ENCODE results near the gene SLC38A1. TPM values are rescaled to one million over a fixed set of nuclear protein-coding genes. Genes with fewer than 3 reads are reported as not detected.

The SLC38A1 gene
- total and polyA plus RNA-seq, 4 donors: 13.7 to 60.3 (median 26.4) TPM

GRCh38 chr12:46303039-46303666, 34.3 kb upstream of the SLC38A1 start:
- 92 to 97% methylated on average over 5 of the region's 5 CpGs for WGBS, 2 donors
- ATAC-seq (ENCODE audit: insufficient read depth, low FRiP score) (peak; percentile 62), DNase-seq (peak in 1 of 3 donors; percentile 24)

GRCh38 chr12:46300910-46301309, 32.1 kb upstream of the SLC38A1 start:
- H3K9me3 ChIP-seq (ENCODE audit: control insufficient read depth in 4 of 4, insufficient read depth in 3 of 4, low read length in 3 of 4): no peaks in the 10 kb centered on the region
- no peak overlapping the region for H3K9ac ChIP-seq (ENCODE audit: insufficient read depth in 1 of 2, low read length in 2 of 2)
- peak; percentile 34 for ATAC-seq (ENCODE audit: insufficient read depth, low FRiP score)
- no peak for TF ChIP-seq CTCF (IDR thresholded peaks at IDR 0.05; ENCODE audit: control extremely low read depth, extremely low read depth)
- WGBS, 2 donors: 11 to 30% methylated on average over 3 of the region's 3 CpGs
- peak; percentile 42 to 51 (median 46) for DNase-seq
- no peaks in the 10 kb centered on the region for H3K27me3 ChIP-seq (ENCODE audit: control insufficient read depth in 3 of 3, insufficient read depth in 3 of 3, low read length in 2 of 3)
- no peak overlapping the region for H3K27ac ChIP-seq (ENCODE audit: low read depth in 1 of 2, low read length in 1 of 2)
- H3K4me3 ChIP-seq: no peak overlapping the region
- H3K4me1 ChIP-seq (ENCODE audit: control insufficient read depth in 5 of 5, insufficient read depth in 5 of 5, low read length in 5 of 5): peaks cover 0 to 3% (median 0%) of the 10 kb centered on the region in 5 donors
- no peaks in the 10 kb centered on the region for H3K36me3 ChIP-seq (ENCODE audit: control insufficient read depth in 4 of 4, insufficient read depth in 4 of 4, low read length in 4 of 4)

More at GRCh38 chr12:46303039-46303666, 34.3 kb upstream of the SLC38A1 start:
- H3K9ac ChIP-seq (ENCODE audit: insufficient read depth in 1 of 2, low read length in 2 of 2): no peak overlapping the region
- peaks cover 0 to 3% (median 0%) of the 10 kb centered on the region in 5 donors for H3K4me1 ChIP-seq (ENCODE audit: control insufficient read depth in 5 of 5, insufficient read depth in 5 of 5, low read length in 5 of 5)
- no peak overlapping the region for H3K27ac ChIP-seq (ENCODE audit: low read depth in 1 of 2, low read length in 1 of 2)
- no peaks in the 10 kb centered on the region for H3K27me3 ChIP-seq (ENCODE audit: control insufficient read depth in 3 of 3, insufficient read depth in 3 of 3, low read length in 2 of 3)
- H3K9me3 ChIP-seq (ENCODE audit: control insufficient read depth in 4 of 4, insufficient read depth in 3 of 4, low read length in 3 of 4): no peaks in the 10 kb centered on the region
- H3K36me3 ChIP-seq (ENCODE audit: control insufficient read depth in 4 of 4, insufficient read depth in 4 of 4, low read length in 4 of 4): no peaks in the 10 kb centered on the region
- H3K4me3 ChIP-seq: no peak overlapping the region
- TF ChIP-seq CTCF (IDR thresholded peaks at IDR 0.05; ENCODE audit: control extremely low read depth, extremely low read depth): peak; percentile 49

- no peak overlapping the region for H3K4me3 ChIP-seq
- H3K4me1 ChIP-seq (ENCODE audit: control insufficient read depth in 5 of 5, insufficient read depth in 5 of 5, low read length in 5 of 5): peaks cover 0 to 3% (median 0%) of the 10 kb centered on the region in 5 donors
- no peaks in the 10 kb centered on the region for H3K36me3 ChIP-seq (ENCODE audit: control insufficient read depth in 4 of 4, insufficient read depth in 4 of 4, low read length in 4 of 4)
- DNase-seq (peak in 2 of 3 donors; percentile 16 to 33), ATAC-seq (ENCODE audit: insufficient read depth, low FRiP score) (no peak)
- TF ChIP-seq CTCF (IDR thresholded peaks at IDR 0.05; ENCODE audit: control extremely low read depth, extremely low read depth): no peak
- H3K9ac ChIP-seq (ENCODE audit: insufficient read depth in 1 of 2, low read length in 2 of 2): no peak overlapping the region
- no peaks in the 10 kb centered on the region for H3K27me3 ChIP-seq (ENCODE audit: control insufficient read depth in 3 of 3, insufficient read depth in 3 of 3, low read length in 2 of 3)
- no peaks in the 10 kb centered on the region for H3K9me3 ChIP-seq (ENCODE audit: control insufficient read depth in 4 of 4, insufficient read depth in 3 of 4, low read length in 3 of 4)
- no peak overlapping the region for H3K27ac ChIP-seq (ENCODE audit: low read depth in 1 of 2, low read length in 1 of 2)
Measured at GRCh38 chr12:46299851-46300250, 31.0 kb upstream of the SLC38A1 start.

- ATAC-seq (ENCODE audit: insufficient read depth, low FRiP score) (no peak), DNase-seq (no peak)
- no peaks in the 10 kb centered on the region for H3K9me3 ChIP-seq (ENCODE audit: control insufficient read depth in 4 of 4, insufficient read depth in 3 of 4, low read length in 3 of 4)
- no peaks in the 10 kb centered on the region for H3K27me3 ChIP-seq (ENCODE audit: control insufficient read depth in 3 of 3, insufficient read depth in 3 of 3, low read length in 2 of 3)
- no peak for TF ChIP-seq CTCF (IDR thresholded peaks at IDR 0.05; ENCODE audit: control extremely low read depth, extremely low read depth)
- no peaks in the 10 kb centered on the region for H3K36me3 ChIP-seq (ENCODE audit: control insufficient read depth in 4 of 4, insufficient read depth in 4 of 4, low read length in 4 of 4)
- 83 to 93% methylated on average over 2 of the region's 2 CpGs for WGBS, 2 donors
- H3K4me1 ChIP-seq (ENCODE audit: control insufficient read depth in 5 of 5, insufficient read depth in 5 of 5, low read length in 5 of 5): peaks cover 0 to 3% (median 0%) of the 10 kb centered on the region in 5 donors
- no peak overlapping the region for H3K9ac ChIP-seq (ENCODE audit: insufficient read depth in 1 of 2, low read length in 2 of 2)
- no peak overlapping the region for H3K4me3 ChIP-seq
- no peak overlapping the region for H3K27ac ChIP-seq (ENCODE audit: low read depth in 1 of 2, low read length in 1 of 2)
Measured at GRCh38 chr12:46298261-46298660, 29.4 kb upstream of the SLC38A1 start.
